ENCODE data around the gene RFX2. TPM values are rescaled to one million over a fixed set of nuclear protein-coding genes. Genes with fewer than 3 reads are reported as not detected.
A peak's percentile ranks its signal among the peaks of the same experiment; 100 is the strongest.

Gene RFX2
- total RNA-seq, 1 experiment from 2014 or later, result 3.7 TPM

GRCh38 chr19:5994405-5995165 lies 115.7 kb downstream of the RFX2 start:
- Mint-ChIP-seq H3K36me3 (ENCODE audit: insufficient read depth in 1 of 3, low read depth in 3 of 3) (peaks cover 0 to 4% (median 2%) of the 10 kb centered on the region in 3 experiments; a peak in 3 of 7 replicates), H3K27ac (no peak overlapping the region; a peak in 1 of 7 replicates), H3K4me3 (no peak overlapping the region), H3K9me3 (peaks cover 0 to 2% of the 10 kb centered on the region in 2 experiments; a peak in 3 of 5 replicates), H3K27me3 (ENCODE audit: low read depth) (peaks cover 4% of the 10 kb centered on the region), H3K4me1 (peaks cover 7 to 8% of the 10 kb centered on the region in 2 experiments)
- Histone ChIP-seq H2AK5ac (ENCODE audit: insufficient read length, low read length) (no peak overlapping the region), H3K9me3 (ENCODE audit: control insufficient read depth, low read depth, low read length) (no peaks in the 10 kb centered on the region), H4K5ac (ENCODE audit: insufficient read length, low read depth, low read length) (no peak overlapping the region), H3K4me1 (ENCODE audit: insufficient read depth, low read length) (no peaks in the 10 kb centered on the region; the same call in 1 of the 2 replicates), H3T11ph (ENCODE audit: low read length) (no peak overlapping the region), H3K23ac (ENCODE audit: insufficient read length, low read depth, low read length) (no peak overlapping the region), H2AFZ (ENCODE audit: low read length) (no peak overlapping the region), H2BK12ac (ENCODE audit: insufficient read length, low read depth, low read length) (no peak overlapping the region), H2BK20ac (ENCODE audit: low read depth, low read length, poor library complexity, severe bottlenecking) (no peak overlapping the region), H3K23me2 (ENCODE audit: insufficient read length, low read depth, low read length, poor library complexity, severe bottlenecking) (no peaks in the 10 kb centered on the region), H2BK120ac (ENCODE audit: low read depth, low read length, poor library complexity, severe bottlenecking) (no peak overlapping the region), H3K79me2 (ENCODE audit: insufficient read depth, low read length) (no peaks in the 10 kb centered on the region), H3K27me3 (ENCODE audit: insufficient read depth, low read length) (no peaks in the 10 kb centered on the region), H3K4ac (ENCODE audit: low read depth, low read length) (no peak overlapping the region), H3K27ac (ENCODE audit: insufficient read length, low read depth, low read length) (no peak overlapping the region), H3K14ac (ENCODE audit: insufficient read depth, low read length) (0 out of 2 replicates have a peak overlapping the region, but pooled peaks have one; percentile 25), H2BK15ac (ENCODE audit: low read depth, low read length) (no peak overlapping the region), H4K8ac (replicated peaks; ENCODE audit: insufficient read length, low read depth, low read length) (no peak overlapping the region), H4K20me1 (ENCODE audit: control insufficient read depth, insufficient read depth, insufficient read length) (no peaks in the 10 kb centered on the region), H3K56ac (ENCODE audit: insufficient read length, low read depth, low read length) (no peak overlapping the region), H3K79me1 (ENCODE audit: insufficient read depth, low read depth, low read length, poor library complexity, severe bottlenecking) (no peaks in the 10 kb centered on the region), H3K9ac (ENCODE audit: extremely low read depth, insufficient read length, low read length) (no peak overlapping the region), H3K4me2 (ENCODE audit: insufficient read depth, insufficient read length, low read length) (no peak overlapping the region), H3K18ac (ENCODE audit: insufficient read length, low read depth, low read length) (no peak overlapping the region), H4K91ac (ENCODE audit: insufficient read length, low read depth, low read length) (no peak overlapping the region), H2BK5ac (ENCODE audit: insufficient read length, low read length) (no peak overlapping the region)
- no CpG with 5 or more reads among the region's 29 CpGs for WGBS (ENCODE audit: extremely low coverage, insufficient read length, low lambda C conversion rate)
- no peak for DNase-seq
- TF ChIP-seq CTCF (conservative IDR thresholded peaks at IDR 0.05), result no peak
